ENCODE results near the gene NUDT2. TPM values are rescaled to one million over a fixed set of nuclear protein-coding genes. Genes with fewer than 3 reads are reported as not detected.

Gene NUDT2
- polyA plus RNA-seq, 1 donor, result 23.3 TPM

DNA sequence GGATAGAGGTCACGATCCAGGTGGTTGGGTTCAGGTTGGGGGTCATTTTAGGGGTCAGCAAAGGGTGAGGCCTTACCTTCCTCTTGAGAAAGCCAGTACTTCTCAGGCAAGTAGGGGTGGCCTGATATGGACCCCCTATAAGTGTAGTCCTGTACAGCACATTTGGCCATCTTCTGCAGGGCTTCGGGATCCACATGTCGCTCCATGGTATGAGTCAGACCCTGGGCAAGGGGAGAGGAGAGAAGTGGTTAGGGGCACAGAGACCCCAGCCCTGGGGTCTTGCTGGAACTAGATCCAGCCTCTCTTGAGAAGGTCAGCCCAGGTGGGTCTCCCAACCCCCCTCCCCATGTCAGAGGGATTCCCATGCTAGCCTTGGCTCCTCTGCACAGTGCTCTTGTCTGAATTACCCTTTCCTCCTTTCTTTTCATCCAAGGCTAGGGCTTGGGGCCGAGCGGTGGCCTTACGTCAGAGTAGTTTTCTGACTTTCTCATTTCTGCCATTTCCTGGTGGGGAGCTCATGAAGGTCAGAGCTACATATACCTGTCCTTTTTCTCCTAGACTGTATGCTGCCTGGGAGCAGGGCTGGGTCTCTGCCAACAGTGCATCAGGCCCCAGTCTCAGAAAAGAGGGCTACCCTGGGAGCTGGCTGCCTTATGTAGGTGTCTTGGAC is 56.3 kb downstream of the NUDT2 start:
- no peak for DNase-seq

DNA sequence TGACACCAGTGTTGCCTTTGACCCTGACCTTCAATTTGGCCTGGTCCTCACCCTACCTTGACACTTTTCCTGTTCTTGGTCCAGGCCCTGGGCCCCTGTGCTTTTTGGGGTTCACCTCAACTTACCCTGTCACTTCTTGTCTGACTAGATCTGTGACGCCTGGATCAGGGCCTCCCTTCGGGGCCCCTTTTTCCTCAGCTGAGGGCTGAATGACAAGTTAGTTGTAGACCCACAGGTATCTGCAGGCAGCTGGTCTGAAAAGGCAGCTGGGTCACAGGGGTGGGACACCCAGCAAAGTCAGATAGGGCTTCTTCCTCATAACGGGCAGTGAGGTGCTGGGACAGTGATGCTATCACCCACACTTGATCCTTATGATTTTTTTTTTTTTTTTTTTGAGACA is 57.3 kb downstream of the NUDT2 start:
- DNase-seq, result no peak

DNA sequence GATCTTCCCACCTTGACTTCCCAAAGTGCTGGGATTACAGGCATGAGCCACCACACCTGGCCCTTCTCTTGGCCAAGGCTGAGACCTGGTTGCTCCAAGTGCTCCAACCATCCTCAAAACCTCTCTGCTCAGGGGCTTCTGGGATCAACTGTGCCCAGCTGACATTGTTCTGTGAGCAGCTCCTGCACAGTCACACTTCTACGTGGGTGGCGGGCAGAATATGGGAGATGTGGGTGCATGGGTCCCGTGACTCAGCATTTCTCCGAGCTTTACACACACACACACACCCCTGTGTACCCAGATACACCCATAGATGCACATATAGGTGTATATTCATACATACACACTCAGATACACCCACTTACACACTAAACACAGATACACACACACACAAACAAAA is 57.9 kb downstream of the NUDT2 start:
- no peak for DNase-seq

DNA sequence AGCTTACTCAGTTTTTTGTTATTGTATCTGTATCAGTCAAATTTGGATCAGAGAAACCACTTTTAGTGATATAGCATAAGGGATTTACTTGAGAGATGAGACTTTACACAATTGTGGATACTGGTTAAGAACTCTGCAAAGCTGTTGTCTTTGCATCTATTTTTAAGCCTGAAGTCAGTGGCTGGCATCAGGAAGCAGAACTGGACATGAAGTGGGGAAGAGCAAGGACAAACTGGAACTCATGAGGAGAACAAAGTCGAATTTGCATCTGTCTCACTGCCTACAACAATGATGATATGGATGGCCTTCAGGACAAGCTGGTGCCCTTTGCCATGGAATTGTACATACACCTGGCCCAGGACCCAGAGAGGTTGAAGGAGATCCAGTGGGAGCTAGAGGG is 63.1 kb downstream of the NUDT2 start:
- DNase-seq, result no peak

Other genes with a start within 250 kb of the NUDT2 start
- 31.2 TPM for gene DCAF12, start 202.9 kb upstream of the NUDT2 start, polyA plus RNA-seq (ENCODE audit: insufficient read length)
- gene UBAP1, start 150.5 kb upstream of the NUDT2 start, polyA plus RNA-seq (ENCODE audit: insufficient read length), result 39.4 TPM
- gene KIF24, start 301 bp upstream of the NUDT2 start, polyA plus RNA-seq (ENCODE audit: insufficient read length), result 17.2 TPM
- gene MYORG, start 47.3 kb downstream of the NUDT2 start, polyA plus RNA-seq (ENCODE audit: insufficient read length), result 19.7 TPM
- gene FAM219A, start 129.0 kb downstream of the NUDT2 start, polyA plus RNA-seq (ENCODE audit: insufficient read length), result 14.1 TPM
- gene DNAI1, start 129.2 kb downstream of the NUDT2 start, polyA plus RNA-seq (ENCODE audit: insufficient read length), result not detected
- gene ENHO, start 193.4 kb downstream of the NUDT2 start, polyA plus RNA-seq (ENCODE audit: insufficient read length), result 4.3 TPM